GM18520 (cell line): Measurements from ENCODE around the gene CYTH2.

ENCODE experiments used
- ATAC-seq: cut with Tn5 transposase; IDR thresholded peaks from one replicate; pipeline ENCODE4 v1.9.1; 2021; ENCODE audit not compliant: unreplicated experiment

Gene CYTH2, protein sequence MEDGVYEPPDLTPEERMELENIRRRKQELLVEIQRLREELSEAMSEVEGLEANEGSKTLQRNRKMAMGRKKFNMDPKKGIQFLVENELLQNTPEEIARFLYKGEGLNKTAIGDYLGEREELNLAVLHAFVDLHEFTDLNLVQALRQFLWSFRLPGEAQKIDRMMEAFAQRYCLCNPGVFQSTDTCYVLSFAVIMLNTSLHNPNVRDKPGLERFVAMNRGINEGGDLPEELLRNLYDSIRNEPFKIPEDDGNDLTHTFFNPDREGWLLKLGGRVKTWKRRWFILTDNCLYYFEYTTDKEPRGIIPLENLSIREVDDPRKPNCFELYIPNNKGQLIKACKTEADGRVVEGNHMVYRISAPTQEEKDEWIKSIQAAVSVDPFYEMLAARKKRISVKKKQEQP

DNA sequence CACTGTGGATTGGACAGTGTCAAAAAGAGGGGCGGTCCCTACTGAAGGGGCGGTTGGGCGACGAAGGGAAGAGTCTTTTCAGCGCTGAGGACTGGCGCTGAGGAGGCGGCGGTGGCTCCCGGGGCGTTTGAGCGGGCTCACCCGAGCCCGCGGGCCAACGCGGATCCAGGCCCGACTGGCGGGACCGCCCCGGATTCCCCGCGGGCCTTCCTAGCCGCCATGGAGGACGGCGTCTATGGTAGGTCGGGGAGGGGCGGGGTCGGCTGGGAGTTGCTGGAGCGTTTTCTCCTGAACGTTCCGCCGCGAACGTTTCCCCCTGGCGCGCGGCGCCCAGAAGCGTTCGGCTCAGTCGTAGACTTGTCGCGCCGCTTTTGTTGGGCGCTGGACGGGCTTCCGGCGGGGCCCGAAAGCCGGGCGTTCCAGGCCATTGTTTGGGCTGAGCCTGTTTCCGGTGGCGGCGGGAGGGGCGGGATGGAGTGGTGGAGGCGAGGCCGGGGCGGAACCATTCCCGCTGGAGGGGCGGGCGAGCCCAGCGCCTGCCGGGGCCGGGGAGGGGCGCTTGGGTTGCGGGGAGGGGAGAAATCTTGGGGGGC is at the start of gene CYTH2:
Gene CYTH2 (plus strand): TSS at position 81 of the 593 bp plus-strand sequence. CDS start 139 bp downstream, at position 220.
- ATAC-seq: peak; percentile 10

GRCh38 chr19:48421548-48421947 is 47.6 kb upstream of the CYTH2 start:
- no peak for ATAC-seq

DNA sequence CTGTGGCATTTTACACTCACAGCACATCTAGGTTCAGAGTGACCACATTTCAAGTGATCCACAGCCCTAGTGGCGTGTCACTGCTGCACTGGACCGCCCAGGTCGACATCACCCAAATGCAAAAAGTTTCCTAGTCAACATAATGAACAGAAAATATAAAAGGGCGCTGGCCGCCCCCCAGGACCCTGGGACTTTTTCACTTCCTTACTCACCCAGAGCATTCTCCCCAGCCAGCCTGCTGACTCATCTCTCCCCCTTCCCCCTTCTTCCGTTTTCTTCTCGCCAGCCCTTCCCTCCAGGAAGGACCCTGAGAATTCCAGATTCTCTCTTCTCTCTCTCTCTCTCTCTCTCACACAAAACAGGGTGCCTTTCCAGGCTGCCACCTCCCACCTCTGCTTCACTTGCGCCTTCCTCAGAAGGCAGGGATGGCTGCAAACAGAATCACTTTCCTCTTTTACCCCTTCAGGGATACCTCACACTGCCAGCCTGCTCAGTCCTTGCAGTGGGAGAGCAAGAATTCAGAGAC is 44.4 kb upstream of the CYTH2 start:
- ATAC-seq: no peak

- no peak for ATAC-seq
Observed at GRCh38 chr19:48428670-48429069, 40.5 kb upstream of the CYTH2 start.

GRCh38 chr19:48433337-48433736 is 35.8 kb upstream of the CYTH2 start:
- ATAC-seq: no peak

- ATAC-seq: no peak
Observed at GRCh38 chr19:48436586-48436985, 32.6 kb upstream of the CYTH2 start.

GRCh38 chr19:48441360-48442050 is 27.7 kb upstream of the CYTH2 start:
- no peak for ATAC-seq

DNA sequence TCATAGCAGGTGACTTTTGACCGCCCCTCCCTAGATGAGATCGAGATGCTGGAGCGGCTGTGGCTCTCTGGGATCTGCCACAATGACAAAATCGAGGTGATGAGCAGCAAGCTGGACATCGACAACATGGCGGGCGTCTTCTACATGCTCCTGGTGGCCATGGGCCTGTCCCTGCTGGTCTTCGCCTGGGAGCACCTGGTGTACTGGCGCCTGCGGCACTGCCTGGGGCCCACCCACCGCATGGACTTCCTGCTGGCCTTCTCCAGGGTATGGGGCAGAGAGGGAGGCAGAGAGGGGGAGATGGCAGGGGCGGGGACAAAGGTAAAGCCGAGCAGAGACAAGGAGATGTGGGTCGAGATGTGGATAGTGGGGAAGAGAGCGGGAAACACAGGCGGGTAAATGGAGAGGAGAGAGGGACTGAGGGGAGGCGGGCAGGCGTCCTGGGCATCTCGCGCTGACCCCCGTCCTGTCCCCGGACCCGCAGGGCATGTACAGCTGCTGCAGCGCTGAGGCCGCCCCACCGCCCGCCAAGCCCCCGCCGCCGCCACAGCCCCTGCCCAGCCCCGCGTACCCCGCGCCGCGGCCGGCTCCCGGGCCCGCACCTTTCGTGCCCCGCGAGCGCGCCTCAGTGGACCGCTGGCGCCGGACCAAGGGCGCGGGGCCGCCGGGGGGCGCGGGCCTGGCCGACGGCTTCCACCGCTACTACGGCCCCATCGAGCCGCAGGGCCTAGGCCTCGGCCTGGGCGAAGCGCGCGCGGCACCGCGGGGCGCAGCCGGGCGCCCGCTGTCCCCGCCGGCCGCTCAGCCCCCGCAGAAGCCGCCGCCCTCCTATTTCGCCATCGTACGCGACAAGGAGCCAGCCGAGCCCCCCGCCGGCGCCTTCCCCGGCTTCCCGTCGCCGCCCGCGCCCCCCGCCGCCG is 26.8 kb upstream of the CYTH2 start:
- no peak for ATAC-seq

DNA sequence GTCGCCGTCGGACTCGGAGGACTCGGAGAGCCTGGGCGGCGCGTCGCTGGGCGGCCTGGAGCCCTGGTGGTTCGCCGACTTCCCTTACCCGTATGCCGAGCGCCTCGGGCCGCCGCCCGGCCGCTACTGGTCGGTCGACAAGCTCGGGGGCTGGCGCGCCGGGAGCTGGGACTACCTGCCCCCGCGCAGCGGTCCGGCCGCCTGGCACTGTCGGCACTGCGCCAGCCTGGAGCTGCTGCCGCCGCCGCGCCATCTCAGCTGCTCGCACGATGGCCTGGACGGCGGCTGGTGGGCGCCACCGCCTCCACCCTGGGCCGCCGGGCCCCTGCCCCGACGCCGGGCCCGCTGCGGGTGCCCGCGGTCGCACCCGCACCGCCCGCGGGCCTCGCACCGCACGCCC is 25.9 kb upstream of the CYTH2 start:
- ATAC-seq: no peak

DNA sequence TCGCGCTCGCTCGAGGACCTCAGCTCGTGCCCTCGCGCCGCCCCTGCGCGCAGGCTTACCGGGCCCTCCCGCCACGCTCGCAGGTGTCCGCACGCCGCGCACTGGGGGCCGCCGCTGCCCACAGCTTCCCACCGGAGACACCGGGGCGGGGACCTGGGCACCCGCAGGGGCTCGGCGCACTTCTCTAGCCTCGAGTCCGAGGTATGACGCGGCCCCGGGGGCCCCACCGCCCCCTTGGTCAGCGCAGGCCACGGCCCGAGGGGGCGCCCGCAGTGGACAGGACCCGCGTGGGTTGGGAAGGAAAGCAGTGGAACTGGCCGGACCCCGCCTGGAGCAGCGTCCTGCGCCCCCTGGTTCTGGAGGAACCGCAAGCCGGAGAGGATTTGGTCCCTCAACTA is 25.4 kb upstream of the CYTH2 start:
- no peak for ATAC-seq

- no peak for ATAC-seq
Observed at GRCh38 chr19:48444129-48444935, 24.8 kb upstream of the CYTH2 start.

- ATAC-seq: no peak
Observed at GRCh38 chr19:48444936-48445200, 24.3 kb upstream of the CYTH2 start.

- peak; percentile 21 for ATAC-seq
Observed at GRCh38 chr19:48445256-48445605, 23.9 kb upstream of the CYTH2 start.

- peak; percentile 81 for ATAC-seq
Observed at GRCh38 chr19:48445606-48446481, 23.3 kb upstream of the CYTH2 start, which contains the start of gene GRWD1. Gene GRWD1 (plus strand): TSS chr19:48445983. CDS start chr19:48446006, 23 bp downstream.

- ATAC-seq: no peak
Observed at GRCh38 chr19:48446579-48446978, 22.6 kb upstream of the CYTH2 start.

- no peak for ATAC-seq
Observed at GRCh38 chr19:48448563-48448962, 20.6 kb upstream of the CYTH2 start.

GRCh38 chr19:48450441-48450840 is 18.7 kb upstream of the CYTH2 start:
- no peak for ATAC-seq

- ATAC-seq: no peak
Observed at GRCh38 chr19:48450863-48451262, 18.3 kb upstream of the CYTH2 start.

DNA sequence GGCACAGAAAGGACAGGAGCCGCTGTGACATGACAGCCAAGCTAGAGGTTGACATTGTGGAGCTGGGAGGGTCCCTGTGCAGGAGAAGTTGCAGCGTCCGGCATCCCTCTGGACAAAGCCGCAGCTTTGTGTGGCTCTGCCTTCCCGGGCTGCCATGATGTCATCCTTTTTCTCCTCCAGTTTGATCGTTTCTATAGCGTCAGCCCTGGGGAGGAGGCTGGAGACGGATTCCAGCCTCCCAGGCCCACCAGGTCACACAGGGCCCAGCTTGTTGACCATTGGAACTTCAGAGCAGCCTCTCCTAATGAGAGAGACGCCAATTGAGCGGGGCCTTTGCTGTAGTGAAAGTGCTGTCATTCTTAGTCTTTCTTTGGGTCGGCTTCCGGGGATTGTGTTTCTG is 17.5 kb upstream of the CYTH2 start:
- no peak for ATAC-seq
